Left lung (tissue), 10 donors: Measurements from ENCODE around the gene RXRG. TPM values are rescaled to one million over a fixed set of nuclear protein-coding genes. Genes with fewer than 3 reads are reported as not detected.

Source experiments
- ATAC-seq: fragments of 200-7000 bp; cut with Tn5 transposase; one replicate; pipeline ENCODE4 v1.9.1; 2020; ENCODE audit warnings: moderate library complexity
- DNase-seq, 4 donors: peaks; one replicate each; pipeline ENCODE4 v3.0.0-alpha.2; 2013 to 2020
- H3K27ac ChIP-seq, 2 donors: fragments of 200-600 bp; sonication (generic) in 1 of 2; one replicate each; pipeline versions ENCODE4 v1.5.0 to v1.8.0; 2020 to 2021
- H3K27me3 ChIP-seq, 2 donors: fragments of 200-600 bp; sonication (generic) in 1 of 2; one replicate each; pipeline versions ENCODE4 v1.5.0 to v1.8.0; 2020 to 2021
- H3K36me3 ChIP-seq, 2 donors: fragments of 200-600 bp; sonication (generic) in 1 of 2; one replicate each; pipeline versions ENCODE4 v1.5.0 to v1.8.0; 2020 to 2021
- H3K4me1 ChIP-seq, 2 donors: fragments of 200-600 bp; one replicate each; pipeline ENCODE4 v1.8.0; 2021
- H3K4me3 ChIP-seq, 2 donors: fragments of 200-600 bp; sonication (generic) in 1 of 2; one replicate each; pipeline versions ENCODE4 v1.5.0 to v1.8.0; 2020 to 2021; ENCODE audit warnings: mild to moderate bottlenecking in 1 of 2
- H3K9me3 ChIP-seq, 2 donors: fragments of 200-600 bp; sonication (generic) in 1 of 2; one replicate each; pipeline versions ENCODE4 v1.5.0 to v1.8.0; 2020 to 2021
- CTCF ChIP-seq, 2 donors: fragments of 200-600 bp; sonication (generic) in 1 of 2; IDR thresholded peaks; one replicate each; pipeline versions ENCODE4 v1.5.0 to v1.8.0; 2021; ENCODE audit warnings: antibody characterized with exemption in 2 of 2
- intact Hi-C, 2 donors: fragments of 100-400 bp; cut with DNase I; formaldehyde crosslinking; loops; one replicate each; pipeline versions ENCODE4 v1.11.2 to v1.14.2; 2022
- polyA plus RNA-seq, 6 donors: library from polyadenylated mRNA; unstranded; fragments of 120-200 nt; gene quantifications; one replicate each; pipeline ENCODE4 v1.2.1, GENCODE V29; 2013; ENCODE audit not compliant: insufficient read length in 6 of 6
- total RNA-seq, 2 donors: library from RNA; stranded (reverse); fragmentation: NEBNext Ultra II Directional; extraction: Animal tissue kit (Norgen Biotek cat#: 25700); gene quantifications; one replicate each; pipeline ENCODE4 v1.2.1, GENCODE V29; 2021
- donor health status: DM: no; HTN: yes; CAD: no.
- donor health status: DM: no; HTN: no; CAD: no.

The RXRG gene
- total and polyA plus RNA-seq, 8 donors, result 1.1 to 18.4 (median 14.1) TPM

GRCh38 chr1:165387961-165388360 is 57.0 kb downstream of the RXRG start:
- DNase-seq, result no peak
- Histone ChIP-seq H3K9me3 (no peaks in the 10 kb centered on the region), H3K4me3 (no peak overlapping the region), H3K27me3 (peaks cover 20 to 82% of the 10 kb centered on the region in 2 donors), H3K4me1 (peaks cover 0 to 6% of the 10 kb centered on the region in 2 donors), H3K27ac (no peak overlapping the region), H3K36me3 (no peaks in the 10 kb centered on the region)
- no peak for ATAC-seq
- intact Hi-C loops, result no loop called here
- no peak for TF ChIP-seq CTCF (IDR thresholded peaks at IDR 0.05)

GRCh38 chr1:165387505-165387904 is 57.4 kb downstream of the RXRG start:
- ATAC-seq (no peak), DNase-seq (no peak)
- no peak for TF ChIP-seq CTCF (IDR thresholded peaks at IDR 0.05)
- intact Hi-C loops, result no loop called here
- Histone ChIP-seq H3K4me3 (no peak overlapping the region), H3K27ac (no peak overlapping the region), H3K36me3 (no peaks in the 10 kb centered on the region), H3K9me3 (no peaks in the 10 kb centered on the region), H3K4me1 (peaks cover 0 to 1% of the 10 kb centered on the region in 2 donors), H3K27me3 (peaks cover 20 to 79% of the 10 kb centered on the region in 2 donors)

- Histone ChIP-seq H3K27me3 (peaks cover 0 to 53% of the 10 kb centered on the region in 2 donors), H3K27ac (no peak overlapping the region), H3K4me3 (no peak overlapping the region), H3K9me3 (no peaks in the 10 kb centered on the region), H3K4me1 (no peaks in the 10 kb centered on the region), H3K36me3 (no peaks in the 10 kb centered on the region)
- DNase-seq (no peak), ATAC-seq (no peak)
- intact Hi-C loops, result no loop called here
- no peak for TF ChIP-seq CTCF (IDR thresholded peaks at IDR 0.05)
These were observed 61.1 kb downstream of the RXRG start for GRCh38 chr1:165383599-165384405.

GRCh38 chr1:165383067-165383466 is 61.9 kb downstream of the RXRG start:
- H3K36me3 ChIP-seq, result no peaks in the 10 kb centered on the region
- intact Hi-C loops, result no loop called here
- ATAC-seq (peak; percentile 58), DNase-seq (no peak)
- no peak overlapping the region for H3K4me3 ChIP-seq
- H3K4me1 ChIP-seq, result no peaks in the 10 kb centered on the region
- H3K9me3 ChIP-seq, result no peaks in the 10 kb centered on the region
- no peak overlapping the region for H3K27ac ChIP-seq
- H3K27me3 ChIP-seq, result peaks cover 0 to 49% of the 10 kb centered on the region in 2 donors
- TF ChIP-seq CTCF (IDR thresholded peaks at IDR 0.05), result no peak

GRCh38 chr1:165381745-165382505 is 63.0 kb downstream of the RXRG start:
- Histone ChIP-seq H3K36me3 (no peaks in the 10 kb centered on the region), H3K9me3 (no peaks in the 10 kb centered on the region), H3K4me3 (no peak overlapping the region), H3K27ac (no peak overlapping the region), H3K4me1 (peaks cover 0 to under 1% of the 10 kb centered on the region in 2 donors), H3K27me3 (peaks cover 0 to 42% of the 10 kb centered on the region in 2 donors)
- DNase-seq (no peak), ATAC-seq (no peak)
- intact Hi-C loops, result no loop called here
- no peak for TF ChIP-seq CTCF (IDR thresholded peaks at IDR 0.05)
